SK-N-MC (cell line): ENCODE measurements around the gene ZNF473.

ENCODE experiments used
- DNase-seq: peaks from one replicate; pipeline ENCODE4 v3.0.0-alpha.2; 2011; ENCODE audit warnings: low read depth, low spot score
- H3K27ac ChIP-seq: fragments of 200-600 bp; sonication (generic); 2 replicates; pipeline ENCODE4 v1.5.1; 2016; ENCODE audit warnings: mixed run types
- H3K36me3 ChIP-seq: fragments of 200-600 bp; sonication (generic); 2 replicates; pipeline ENCODE4 v1.6.1; 2017; ENCODE audit warnings: antibody characterized with exemption, low read length, mixed read lengths; ENCODE audit not compliant: insufficient read depth
- H3K4me3 ChIP-seq: fragments of 200-600 bp; sonication (generic); 2 replicates; pipeline ENCODE4 v1.5.1; 2016
- H3K9ac ChIP-seq: fragments of 200-600 bp; sonication (generic); 2 replicates; pipeline ENCODE4 v1.8.0; 2017; ENCODE audit warnings: mixed run types, mixed read lengths; ENCODE audit not compliant: insufficient read length
- H3K9me3 ChIP-seq: fragments of 200-600 bp; sonication (generic); 2 replicates; pipeline ENCODE4 v1.6.1; 2017; ENCODE audit warnings: low read depth, mild to moderate bottlenecking, antibody characterized with exemption, low read length, moderate library complexity, mixed read lengths
- EZH2 ChIP-seq: fragments of 200-600 bp; sonication (generic); IDR thresholded peaks from one replicate; pipeline ENCODE4 v1.6.1; 2017; ENCODE audit warnings: antibody characterized with exemption
- FOXP2 ChIP-seq: optimal IDR thresholded peaks from 2 replicates; pipeline ENCODE3; 2011; ENCODE audit warnings: mild to moderate bottlenecking, moderate library complexity; ENCODE audit not compliant: insufficient read depth; ENCODE audit errors: extremely low read length, control extremely low read depth
- POLR2AphosphoS5 ChIP-seq: IDR thresholded peaks from 2 replicates; pipeline ENCODE4 v1.6.1; 2012; ENCODE audit warnings: mild to moderate bottlenecking, low read depth, low read length, borderline replicate concordance

Gene ZNF473

GRCh38 chr19:49985871-49986270 lies 39.9 kb upstream of the ZNF473 start:
- Histone ChIP-seq H3K27ac (no peak overlapping the region), H3K4me3 (no peak overlapping the region), H3K36me3 (no peaks in the 10 kb centered on the region), H3K9me3 (no peaks in the 10 kb centered on the region), H3K9ac (no peak overlapping the region)
- TF ChIP-seq POLR2AphosphoS5 (no peak), FOXP2 (no peak), EZH2 (no peak)
- DNase-seq, result no peak

GRCh38 chr19:49986354-49986753 lies 39.5 kb upstream of the ZNF473 start:
- no peak for TF ChIP-seq EZH2
- no peak for TF ChIP-seq FOXP2
- no peak for TF ChIP-seq POLR2AphosphoS5
- Histone ChIP-seq H3K27ac (no peak overlapping the region), H3K4me3 (no peak overlapping the region), H3K36me3 (no peaks in the 10 kb centered on the region), H3K9ac (no peak overlapping the region), H3K9me3 (no peaks in the 10 kb centered on the region)
- DNase-seq, result no peak

GRCh38 chr19:49987159-49987698 lies 38.6 kb upstream of the ZNF473 start:
- TF ChIP-seq EZH2 (no peak), POLR2AphosphoS5 (peak; percentile 47), FOXP2 (peak; percentile 28)
- peak; percentile 91 for DNase-seq
- Histone ChIP-seq H3K27ac (no peak overlapping the region), H3K36me3 (no peaks in the 10 kb centered on the region), H3K9ac (no peak overlapping the region), H3K9me3 (no peaks in the 10 kb centered on the region), H3K4me3 (no peak overlapping the region)

- Histone ChIP-seq H3K4me3 (no peak overlapping the region), H3K36me3 (no peaks in the 10 kb centered on the region), H3K27ac (no peak overlapping the region), H3K9ac (no peak overlapping the region), H3K9me3 (no peaks in the 10 kb centered on the region)
- TF ChIP-seq POLR2AphosphoS5, result no peak
- no peak for DNase-seq
Observed at GRCh38 chr19:49988007-49988406, 37.8 kb upstream of the ZNF473 start.

- no peak for DNase-seq
Observed at GRCh38 chr19:49988433-49988832, 37.4 kb upstream of the ZNF473 start.

GRCh38 chr19:49997709-49998108 lies 28.1 kb upstream of the ZNF473 start:
- Histone ChIP-seq H3K27ac (no peak overlapping the region), H3K4me3 (no peak overlapping the region), H3K9ac (no peak overlapping the region), H3K9me3 (no peaks in the 10 kb centered on the region), H3K36me3 (peaks cover 6% of the 10 kb centered on the region; the same call in 1 of the 2 replicates)
- TF ChIP-seq EZH2 (no peak), FOXP2 (no peak), POLR2AphosphoS5 (no peak)
- no peak for DNase-seq

More at GRCh38 chr19:49988433-49988832, 37.4 kb upstream of the ZNF473 start:
- Histone ChIP-seq H3K27ac (no peak overlapping the region), H3K36me3 (no peaks in the 10 kb centered on the region), H3K9ac (no peak overlapping the region), H3K9me3 (no peaks in the 10 kb centered on the region), H3K4me3 (no peak overlapping the region)
- TF ChIP-seq EZH2 (no peak), POLR2AphosphoS5 (no peak), FOXP2 (no peak)

- peaks cover 6% of the 10 kb centered on the region; the same call in 1 of the 2 replicates for H3K36me3 ChIP-seq
- no peak overlapping the region for H3K27ac ChIP-seq
- no peaks in the 10 kb centered on the region for H3K9me3 ChIP-seq
- H3K4me3 ChIP-seq, result no peak overlapping the region
- H3K9ac ChIP-seq, result no peak overlapping the region
- TF ChIP-seq FOXP2 (no peak), EZH2 (no peak), POLR2AphosphoS5 (no peak)
- DNase-seq, result no peak
Observed at GRCh38 chr19:49999371-50000010, 26.3 kb upstream of the ZNF473 start.

- Histone ChIP-seq H3K9me3 (no peaks in the 10 kb centered on the region), H3K4me3 (no peak overlapping the region), H3K27ac (no peak overlapping the region), H3K9ac (no peak overlapping the region), H3K36me3 (peaks cover 6% of the 10 kb centered on the region; the same call in 1 of the 2 replicates)
- TF ChIP-seq POLR2AphosphoS5, result no peak
- TF ChIP-seq FOXP2, result no peak
- TF ChIP-seq EZH2, result no peak
- no peak for DNase-seq
Observed at GRCh38 chr19:50000038-50000840, 25.6 kb upstream of the ZNF473 start.
